Endometrium (tissue), 2 donors: ENCODE results near the gene GTF2IRD2.
"Not testable (repeated sequence)": the region's sequence is repeated elsewhere in the genome, so short reads cannot be mapped to it uniquely, and the experiment has no call there.

Experiments
- FAIRE-seq: peaks from 2 replicates; lab custom pipeline; 2012; peaks lifted over from hg19 to GRCh38; lab: Jason Lieb, UNC
- donor health status: control.
- donor health status: control.

GTF2IRD2 gene

GRCh38 chr7:74850833-74851721 lies at the start of gene GTF2IRD2:
Gene GTF2IRD2 (minus strand): TSS chr7:74851605. CDS start chr7:74836378, 15,227 bp downstream.
- FAIRE-seq: not testable (repeated sequence)

DNA sequence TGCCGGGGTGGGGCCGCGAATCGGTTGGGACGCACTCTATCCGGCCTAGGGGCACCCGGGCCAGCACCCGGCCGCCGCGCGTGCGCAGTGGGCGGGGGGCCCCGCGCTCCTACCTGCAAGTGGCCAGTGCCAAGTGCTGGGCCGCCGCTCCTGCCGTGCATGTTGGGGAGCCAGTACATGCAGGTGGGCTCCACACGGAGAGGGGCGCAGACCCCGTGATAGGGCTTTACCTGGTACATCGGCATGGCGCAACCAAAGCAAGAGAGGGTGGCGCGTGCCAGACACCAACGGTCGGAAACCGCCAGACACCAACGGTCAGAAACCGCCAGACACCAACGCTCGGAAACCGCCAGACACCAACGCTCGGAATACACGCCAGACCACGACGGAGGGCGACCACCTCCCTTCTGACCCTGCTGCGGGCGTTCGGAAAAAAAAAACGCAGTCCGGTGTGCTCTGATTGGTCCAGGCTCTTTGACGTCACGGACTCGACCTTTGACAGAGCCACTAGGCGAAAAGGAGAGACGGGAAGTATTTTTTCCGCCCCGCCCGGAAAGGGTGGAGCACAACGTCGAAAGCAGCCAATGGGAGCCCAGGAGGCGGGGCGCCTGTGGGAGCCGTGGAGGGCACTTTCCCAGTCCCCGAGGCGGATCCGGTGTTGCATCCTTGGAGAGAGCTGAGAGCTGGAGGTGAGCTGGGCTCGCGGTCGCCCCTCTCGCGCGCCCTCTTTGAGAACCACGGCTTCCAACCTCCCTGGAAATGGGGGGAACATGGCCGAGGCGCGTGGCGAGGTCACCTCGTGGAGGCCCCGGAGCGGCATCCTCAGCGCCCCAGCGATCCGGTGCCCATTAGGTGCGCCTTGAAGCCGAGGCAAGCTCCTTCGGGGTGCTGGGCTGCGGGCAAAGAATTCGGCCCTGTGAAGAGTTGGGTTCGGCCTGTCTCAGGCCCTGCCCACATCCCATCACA lies 39.0 kb upstream of the GTF2IRD2 start:
- FAIRE-seq: peak; percentile 88

DNA sequence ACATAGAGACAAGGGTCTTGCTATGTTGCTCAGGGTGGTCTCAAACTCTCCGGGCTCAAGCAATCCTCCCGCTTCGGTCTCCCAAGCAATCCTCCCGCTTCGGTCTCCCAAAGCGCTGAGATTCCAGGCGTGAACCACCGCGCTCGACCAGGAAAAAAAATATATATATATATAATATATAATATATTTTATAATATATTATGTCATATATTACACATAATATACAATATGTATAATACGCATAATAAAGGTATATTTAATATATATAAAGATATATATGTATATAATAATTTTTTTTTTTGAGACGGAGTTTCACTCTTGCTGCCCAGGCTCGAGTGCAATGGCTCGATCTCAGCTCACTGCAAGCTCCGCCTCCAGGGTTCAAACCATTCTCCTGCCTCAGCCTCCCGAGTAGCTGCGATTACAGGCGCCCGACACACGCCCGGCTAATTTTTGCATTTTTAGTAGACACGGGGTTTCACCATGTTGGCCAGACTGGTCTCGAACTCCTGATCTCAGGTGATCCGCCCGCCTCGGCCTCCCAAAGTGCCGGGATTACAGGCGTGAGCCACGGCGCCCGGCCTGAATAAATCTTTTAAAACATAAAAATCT lies 38.2 kb upstream of the GTF2IRD2 start:
- FAIRE-seq: not testable (repeated sequence)

DNA sequence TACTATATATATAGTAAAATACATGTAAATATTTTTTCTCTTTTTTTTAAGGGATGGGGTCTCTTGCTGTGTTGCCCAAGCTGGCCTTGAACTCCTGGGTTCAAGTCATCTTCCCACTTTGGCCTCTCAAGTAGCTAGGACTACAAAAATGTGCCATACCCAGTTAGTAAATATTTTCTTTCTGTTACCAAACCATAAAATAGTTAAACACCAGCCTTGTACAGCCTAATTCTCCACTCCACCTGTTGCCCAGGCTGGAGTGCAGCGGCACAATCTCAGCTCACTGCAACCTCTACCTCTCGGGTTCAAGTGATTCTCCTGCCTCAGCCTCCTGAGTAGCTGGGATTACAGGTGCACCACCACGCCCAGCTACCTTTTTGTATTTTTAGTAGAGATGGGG lies 33.9 kb upstream of the GTF2IRD2 start:
- FAIRE-seq: not testable (repeated sequence)

DNA sequence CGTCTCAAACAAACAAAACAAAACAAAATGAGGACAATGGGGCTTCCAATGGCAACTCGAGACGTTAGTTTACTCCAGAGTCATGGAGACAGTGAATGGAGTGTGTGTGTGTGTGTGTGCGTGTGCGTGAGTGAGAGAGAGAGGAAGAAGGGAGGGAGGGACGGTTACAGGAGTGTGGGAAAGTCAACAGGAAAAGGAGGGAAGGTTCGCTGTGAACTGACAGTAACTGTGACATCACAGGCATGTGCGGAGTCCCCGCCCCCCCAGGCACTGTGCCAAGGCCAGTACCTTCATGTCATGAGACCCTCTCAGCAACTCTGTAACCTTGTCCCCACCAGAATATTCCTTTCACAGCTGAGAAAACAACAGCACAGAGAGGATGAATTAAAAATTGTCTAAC lies 30.7 kb upstream of the GTF2IRD2 start:
- not testable (repeated sequence) for FAIRE-seq

DNA sequence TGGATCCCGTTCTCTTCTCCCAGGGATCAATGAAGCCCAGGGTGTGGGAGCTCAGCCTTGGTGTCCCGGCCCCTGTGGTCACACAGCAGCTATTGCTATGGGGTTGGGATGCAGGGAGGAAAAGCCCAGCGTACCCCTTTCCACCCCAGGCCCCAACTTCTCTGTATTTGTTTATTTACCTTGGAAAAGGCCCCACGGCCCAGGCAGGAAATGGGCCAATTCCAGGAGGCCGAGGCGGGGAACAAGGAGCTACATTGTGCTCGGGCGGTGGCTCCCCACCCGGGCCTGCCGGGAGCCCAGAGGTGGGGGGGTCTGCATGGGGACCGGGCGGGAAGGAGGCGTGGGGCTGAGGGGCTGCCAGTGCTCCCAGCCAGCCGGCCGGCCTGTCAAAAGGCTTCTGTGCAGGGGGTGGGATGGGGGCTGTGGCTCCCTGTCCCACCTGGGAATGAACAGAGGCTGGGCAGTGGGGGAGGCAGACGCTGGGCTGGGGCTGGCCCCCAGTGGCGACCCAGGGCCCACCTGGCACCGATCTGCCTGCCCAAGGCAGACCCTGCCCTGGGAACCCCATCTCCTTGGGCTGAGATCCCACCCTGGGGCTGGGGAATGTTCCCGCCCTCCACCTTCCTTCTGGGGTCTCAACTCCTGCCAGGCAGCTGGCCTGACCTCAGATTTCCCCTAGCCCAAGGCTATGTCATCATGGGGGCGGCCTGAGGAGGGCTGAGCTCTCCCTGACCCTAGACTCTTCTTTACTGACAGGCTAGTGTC lies 23.5 kb upstream of the GTF2IRD2 start:
- not testable (repeated sequence) for FAIRE-seq

DNA sequence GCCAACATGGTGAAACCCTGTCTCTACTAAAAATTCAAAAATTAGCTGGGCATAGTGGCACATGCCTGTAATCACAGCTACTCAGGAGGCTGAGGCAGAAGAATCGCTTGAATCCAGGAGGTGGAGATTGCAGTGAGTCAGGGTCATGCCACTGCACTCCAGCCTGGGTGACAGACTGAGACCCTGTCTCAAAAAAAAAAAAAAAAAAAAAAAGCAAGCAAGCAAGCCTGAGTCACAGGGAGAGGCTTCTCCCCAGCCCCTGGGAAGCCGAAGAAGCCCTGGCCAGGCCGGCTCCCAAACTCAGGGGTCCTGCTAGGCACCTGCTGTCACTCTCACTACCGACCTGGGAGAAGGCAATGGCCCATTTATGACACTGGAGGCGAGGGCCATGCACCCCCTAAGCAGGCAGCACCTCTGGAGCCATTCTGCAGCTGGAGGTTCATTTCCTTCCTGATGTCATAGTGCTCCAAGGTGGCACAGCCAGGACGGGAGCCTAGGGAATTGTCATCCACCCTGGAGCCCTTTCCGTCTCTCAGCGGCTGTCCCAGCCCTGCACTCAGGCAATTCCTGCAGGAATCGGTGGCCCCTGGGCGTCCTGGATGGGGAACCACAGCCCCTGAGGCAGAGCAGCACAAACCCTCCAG lies 22.8 kb upstream of the GTF2IRD2 start:
- not testable (repeated sequence) for FAIRE-seq

- FAIRE-seq: not testable (repeated sequence)
These were observed 21.1 kb upstream of the GTF2IRD2 start for GRCh38 chr7:74872542-74872941.

DNA sequence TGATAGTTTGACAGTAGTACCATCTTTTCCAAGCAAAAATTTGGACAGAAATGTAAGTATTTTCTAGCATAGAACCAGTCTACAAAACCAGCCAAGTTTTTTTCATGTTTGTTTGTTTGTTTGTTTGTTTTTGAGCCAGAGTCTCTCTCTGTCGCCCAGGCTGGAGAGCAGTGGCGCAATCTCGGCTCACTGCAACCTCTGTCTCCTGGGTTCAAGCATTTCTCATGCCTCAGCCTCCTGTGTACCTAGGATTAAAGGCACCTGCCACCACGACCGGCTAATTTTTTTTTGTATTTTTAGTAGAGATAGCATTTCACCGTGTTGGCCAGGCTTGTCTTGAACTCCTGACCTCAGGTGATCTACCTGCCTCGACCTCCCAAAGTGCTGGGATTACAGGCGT lies 14.4 kb upstream of the GTF2IRD2 start:
- FAIRE-seq: not testable (repeated sequence)

DNA sequence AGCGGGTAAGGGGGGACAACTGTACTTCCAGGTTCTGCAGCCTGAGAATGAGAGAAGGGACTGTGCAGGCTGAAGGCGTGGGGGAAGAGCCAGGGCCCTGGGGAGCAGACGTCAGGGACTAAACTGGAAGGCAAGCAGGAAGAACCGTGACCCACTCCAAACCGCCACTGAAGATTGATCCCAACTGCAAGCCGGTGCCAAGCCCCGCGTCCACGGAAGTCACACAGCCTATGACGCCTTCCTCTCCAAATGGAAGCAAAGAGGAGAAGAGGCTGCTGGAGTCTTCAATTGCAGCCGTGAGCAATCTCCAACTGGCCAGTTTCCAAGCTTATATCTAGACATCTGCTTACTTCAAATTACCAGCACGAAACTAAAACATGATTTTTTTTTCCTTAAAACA lies 1.6 kb downstream of the GTF2IRD2 start:
- not testable (repeated sequence) for FAIRE-seq

- FAIRE-seq: not testable (repeated sequence)
These were observed 21.0 kb downstream of the GTF2IRD2 start for GRCh38 chr7:74830411-74830810.

DNA sequence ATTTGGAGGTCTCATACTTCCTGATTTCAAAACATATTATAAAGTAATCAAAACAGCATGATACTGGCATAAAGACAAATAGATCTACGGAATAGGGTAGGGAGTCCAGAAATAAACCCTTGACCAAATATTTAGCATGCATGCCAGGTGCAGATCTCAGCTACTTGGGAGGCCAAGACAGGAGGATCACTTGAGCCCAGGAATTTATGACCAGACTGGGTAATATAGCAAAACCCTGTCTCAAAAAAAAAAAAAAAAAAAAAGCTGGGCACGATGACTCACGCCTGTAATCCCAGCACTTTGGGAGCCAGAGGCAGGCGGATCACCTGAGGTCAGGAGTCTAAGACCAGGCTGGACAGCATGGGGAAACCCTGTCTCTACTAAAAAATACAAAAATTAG lies 21.4 kb downstream of the GTF2IRD2 start:
- not testable (repeated sequence) for FAIRE-seq

DNA sequence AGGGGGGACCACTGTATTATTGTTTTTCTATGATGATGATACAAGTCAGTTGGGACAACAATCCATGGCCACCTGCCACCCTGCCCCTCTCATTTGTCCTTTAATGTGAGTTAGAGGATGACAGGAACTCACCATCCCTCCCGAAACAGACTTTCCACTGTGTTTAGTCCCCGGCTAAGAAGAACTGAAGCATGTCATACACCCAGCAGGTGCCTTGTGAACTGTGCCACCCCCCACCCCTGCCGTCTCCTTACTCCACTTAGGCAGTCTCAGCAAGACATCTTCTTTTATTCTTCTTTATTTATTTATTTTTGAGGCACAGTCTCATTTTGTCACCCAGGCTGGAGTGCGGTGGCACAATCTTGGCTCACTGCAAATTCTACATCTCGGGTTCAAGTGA lies 30.1 kb downstream of the GTF2IRD2 start:
- not testable (repeated sequence) for FAIRE-seq

- FAIRE-seq: not testable (repeated sequence)
These were observed 31.1 kb downstream of the GTF2IRD2 start for GRCh38 chr7:74820146-74820805.

DNA sequence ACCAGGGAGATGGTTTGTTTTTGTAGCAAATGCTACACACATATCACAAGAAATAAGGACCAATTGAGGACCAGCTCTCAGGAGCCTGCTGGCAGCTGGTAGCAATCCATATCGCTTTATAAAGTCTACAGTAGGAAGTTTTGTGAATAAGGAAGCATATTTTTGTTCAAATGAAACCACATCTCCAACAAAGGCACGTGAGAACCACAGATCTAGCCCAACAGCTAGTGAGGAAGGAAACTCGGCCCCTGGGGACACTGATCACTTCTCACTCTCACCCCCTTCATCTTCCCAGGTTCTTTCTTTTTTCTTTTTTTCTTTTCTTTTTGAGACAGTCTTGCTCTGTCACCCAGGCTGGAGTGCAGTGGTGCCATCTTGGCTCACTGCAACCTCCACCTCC lies 35.5 kb downstream of the GTF2IRD2 start:
- not testable (repeated sequence) for FAIRE-seq

GRCh38 chr7:74798644-74799043 lies 52.8 kb downstream of the GTF2IRD2 start:
- FAIRE-seq: not testable (repeated sequence)

DNA sequence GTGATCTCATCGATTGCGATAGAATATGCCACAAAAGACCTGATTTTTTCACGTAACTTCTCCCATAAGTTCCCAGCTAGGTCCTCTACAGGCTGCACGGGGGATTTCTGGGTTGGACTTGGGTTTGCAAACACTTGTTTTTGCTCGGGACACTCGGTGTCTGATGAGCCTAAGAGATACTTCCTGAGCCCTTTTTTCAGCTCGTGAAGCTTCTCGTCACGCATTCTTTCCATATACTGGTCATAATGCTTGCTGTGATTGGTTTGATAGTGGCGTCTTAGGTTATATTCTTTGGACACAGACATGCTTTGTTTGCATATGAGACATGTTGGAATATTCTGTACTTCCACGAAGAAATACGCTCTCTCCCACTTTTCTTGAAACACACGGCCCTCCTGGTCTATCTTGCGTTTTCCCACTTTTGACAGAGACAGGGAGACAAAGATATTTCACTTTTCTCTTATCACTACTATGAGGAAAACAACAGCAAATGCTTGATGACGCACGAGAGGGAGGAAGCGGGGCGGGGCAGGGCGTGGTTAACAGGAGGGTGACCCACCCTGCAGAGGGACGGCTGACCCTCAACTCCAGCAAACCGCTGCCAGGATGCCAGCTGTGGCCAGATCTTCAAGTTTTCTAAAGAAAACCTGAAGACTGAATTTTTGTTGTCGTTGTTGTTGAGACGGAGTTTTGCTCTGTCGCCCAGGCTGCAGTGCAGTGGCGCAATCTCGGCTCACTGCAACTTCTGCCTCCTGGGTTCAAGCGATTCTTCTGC lies 53.4 kb downstream of the GTF2IRD2 start:
- not testable (repeated sequence) for FAIRE-seq

GRCh38 chr7:74789200-74789736 lies 62.1 kb downstream of the GTF2IRD2 start:
- not testable (repeated sequence) for FAIRE-seq
